HCT116 (cell line): ENCODE data around the gene PRICKLE3. TPM values are rescaled to one million over a fixed set of nuclear protein-coding genes. Genes with fewer than 3 reads are reported as not detected.

ENCODE experiments used
- ATAC-seq: fragments of 200-7000 bp; cut with Tn5 transposase; 2 replicates; pipeline ENCODE4 v1.9.1; 2020; ENCODE audit warnings: mild to moderate bottlenecking, moderate library complexity
- BruUV-seq: library from RNA; stranded (reverse); fragments of 400-500 nt; replicated peaks from 2 replicates; lab custom pipeline; 2021; lab: Mats Ljungman, UMichigan
- CTCF ChIA-PET: fragments of 300-600 bp; sonication (Branson Sonifier 250); formaldehyde crosslinking; loops from one replicate; lab custom pipeline; 2021; ENCODE audit warnings: antibody characterized with exemption; lab: Charles Lee
- POLR2A ChIA-PET: fragments of 300-600, 350-600 bp; sonication (Branson Sonifier 250); formaldehyde crosslinking; loops from one replicate; lab custom pipeline; 2021; ENCODE audit warnings: antibody characterized with exemption; lab: Charles Lee
- RAD21 ChIA-PET, 2 experiments: fragments of 300-600 bp; sonication (Branson Sonifier 250); formaldehyde crosslinking; loops; one replicate each; lab custom pipeline; 2023; ENCODE audit warnings: low total read pairs in 2 of 2; ENCODE audit not compliant: uncharacterized antibody in 2 of 2, unreplicated experiment in 2 of 2, low non-redundant PET in 1 of 2; lab: Charles Lee
- DNase-seq: peaks from one replicate; pipeline ENCODE4 v3.0.0-alpha.2; 2010; ENCODE audit warnings: low read depth, low spot score
- H2AFZ ChIP-seq: fragments of 200-600 bp; shearing (Covaris generic), sonication (generic); 2 replicates; pipeline ENCODE4 v1.6.1; 2017; ENCODE audit warnings: low read depth, mixed run types, mixed read lengths, antibody characterized with exemption, low read length; ENCODE audit not compliant: poor library complexity, severe bottlenecking
- H3K27ac ChIP-seq: 2 replicates; pipeline ENCODE4 v1.5.1; 2012; ENCODE audit warnings: low read depth, low read length
- H3K27me3 ChIP-seq: fragments of 200-600 bp; sonication (generic); 2 replicates; pipeline ENCODE4 v1.6.1; 2016; ENCODE audit warnings: mixed run types, low read length, mixed read lengths; ENCODE audit not compliant: insufficient read depth
- H3K36me3 ChIP-seq, 2 experiments: fragments of 200-500 bp in 1 of 2; fragments of 200-600 bp in 1 of 2; sonication (Bioruptor generic) in 1 of 2; sonication (generic) in 1 of 2; 2 replicates each; pipeline versions ENCODE4 v1.5.1 to v1.6.1; 2014 to 2016; ENCODE audit warnings: low read length in 2 of 2, inconsistent platforms in 1 of 2, mixed read lengths in 1 of 2, mixed run types in 1 of 2; ENCODE audit not compliant: insufficient read depth in 2 of 2, control insufficient read depth in 1 of 2
- H3K4me1 ChIP-seq, 2 experiments: fragments of 200-600 bp in 1 of 2; sonication (generic) in 1 of 2; 2 replicates each; pipeline versions ENCODE4 v1.5.1 to v1.6.1; 2012 to 2017; ENCODE audit warnings: low read length in 2 of 2, inconsistent platforms in 1 of 2, mild to moderate bottlenecking in 1 of 2, mixed read lengths in 1 of 2, mixed run types in 1 of 2, moderate library complexity in 1 of 2; ENCODE audit not compliant: insufficient read depth in 2 of 2, control insufficient read depth in 1 of 2
- H3K4me2 ChIP-seq: fragments of 200-600 bp; sonication (generic); 2 replicates; pipeline ENCODE4 v1.6.1; 2017; ENCODE audit warnings: mixed run types, low read length, mixed read lengths
- H3K4me3 ChIP-seq, 2 experiments: fragments of 200-600 bp in 1 of 2; sonication (generic) in 1 of 2; replicated peaks in 1 of 2; 2 replicates each; pipeline ENCODE4 v1.5.1; 2011 to 2016; ENCODE audit warnings: low read length in 2 of 2, control low read depth in 1 of 2, low read depth in 1 of 2, mild to moderate bottlenecking in 1 of 2, mixed read lengths in 1 of 2, mixed run types in 1 of 2
- H3K79me2 ChIP-seq: fragments of 200-600 bp; sonication (generic); 2 replicates; pipeline ENCODE4 v1.6.1; 2017; ENCODE audit warnings: mild to moderate bottlenecking, mixed run types, low read length, moderate library complexity, mixed read lengths; ENCODE audit not compliant: insufficient read depth
- H3K9ac ChIP-seq: fragments of 200-600 bp; sonication (generic); 2 replicates; pipeline ENCODE4 v1.6.1; 2016; ENCODE audit warnings: low read length, mixed read lengths
- H3K9me2 ChIP-seq: fragments of 200-600 bp; sonication (generic), shearing (Covaris generic); 2 replicates; pipeline ENCODE4 v1.6.1; 2017; ENCODE audit warnings: mixed run types, mild to moderate bottlenecking, moderate library complexity; ENCODE audit not compliant: insufficient read depth
- H3K9me3 ChIP-seq, 2 experiments: fragments of 200-500 bp in 1 of 2; fragments of 200-600 bp in 1 of 2; sonication (Bioruptor generic) in 1 of 2; sonication (generic) in 1 of 2; 2 replicates each; pipeline ENCODE4 v1.6.1; 2014 to 2017; ENCODE audit warnings: low read length in 2 of 2, mixed read lengths in 2 of 2, inconsistent platforms in 1 of 2, low read depth in 1 of 2, mild to moderate bottlenecking in 1 of 2, mixed run types in 1 of 2, moderate library complexity in 1 of 2; ENCODE audit not compliant: control insufficient read depth in 1 of 2, insufficient read depth in 1 of 2
- H4K20me1 ChIP-seq: fragments of 200-600 bp; sonication (generic), shearing (Covaris generic); 2 replicates; pipeline ENCODE4 v1.6.1; 2017; ENCODE audit warnings: mixed run types, mild to moderate bottlenecking, moderate library complexity; ENCODE audit not compliant: insufficient read depth
- ATF3 ChIP-seq: IDR thresholded peaks from 2 replicates; pipeline ENCODE4 v1.6.1; 2012
- CBX3 ChIP-seq: IDR thresholded peaks from 2 replicates; pipeline ENCODE4 v1.6.1; 2012; ENCODE audit warnings: low read depth
- EGR1 ChIP-seq: IDR thresholded peaks from 2 replicates; pipeline ENCODE4 v1.6.1; 2012; ENCODE audit warnings: low read depth
- JUND ChIP-seq: IDR thresholded peaks from 2 replicates; pipeline ENCODE4 v1.6.1; 2012
- POLR2A ChIP-seq: IDR thresholded peaks from 2 replicates; pipeline ENCODE4 v1.7.0; 2011; ENCODE audit warnings: borderline replicate concordance; ENCODE audit not compliant: insufficient read depth, insufficient read length; ENCODE audit errors: extremely low read depth
- POLR2AphosphoS5 ChIP-seq: IDR thresholded peaks from 2 replicates; pipeline ENCODE4 v1.6.1; 2011; ENCODE audit warnings: mild to moderate bottlenecking, low read depth, low read length, moderate library complexity
- SRF ChIP-seq: IDR thresholded peaks from 2 replicates; pipeline ENCODE4 v1.6.1; 2012; ENCODE audit warnings: low read depth
- YY1 ChIP-seq: IDR thresholded peaks from 2 replicates; pipeline ENCODE4 v1.6.1; 2011; ENCODE audit warnings: low read length, low read depth, moderate library complexity, mild to moderate bottlenecking; ENCODE audit not compliant: insufficient replicate concordance; ENCODE audit errors: extremely low read depth
- ZFX ChIP-seq: fragments of 450-650 bp; IDR thresholded peaks from 2 replicates; pipeline ENCODE4 v1.6.1; 2017
- intact Hi-C: fragments of 100-400 bp; cut with micrococcal nuclease; formaldehyde crosslinking; loops from 2 replicates; pipeline ENCODE4 v1.10.0; 2022
- total RNA-seq: library from RNA; stranded (reverse); gene quantifications from one replicate; pipeline ENCODE4 v1.2.1, GENCODE V29; 2021; ENCODE audit not compliant: unreplicated experiment
- TF ChIP-seq, protein P1 (sequence below), 3 experiments: fragments of 200-600 bp in 1 of 3; sonication (generic) in 1 of 3; IDR thresholded peaks in 2 of 3; conservative IDR thresholded peaks in 1 of 3; 2 replicates each; pipeline ENCODE4 v1.5.1; 2012 to 2017; ENCODE audit warnings: low read depth in 2 of 3, low read length in 2 of 3, antibody characterized with exemption in 1 of 3, borderline replicate concordance in 1 of 3, control low read depth in 1 of 3, mild to moderate bottlenecking in 1 of 3, mixed read lengths in 1 of 3, mixed run types in 1 of 3, moderate library complexity in 1 of 3; ENCODE audit not compliant: insufficient read depth in 1 of 3
- TF ChIP-seq, protein P2 (sequence below): IDR thresholded peaks from 2 replicates; pipeline ENCODE4 v1.6.1; 2012

Gene PRICKLE3
- total RNA-seq, 1 experiment from 2014 or later: 27.8 TPM

DNA sequence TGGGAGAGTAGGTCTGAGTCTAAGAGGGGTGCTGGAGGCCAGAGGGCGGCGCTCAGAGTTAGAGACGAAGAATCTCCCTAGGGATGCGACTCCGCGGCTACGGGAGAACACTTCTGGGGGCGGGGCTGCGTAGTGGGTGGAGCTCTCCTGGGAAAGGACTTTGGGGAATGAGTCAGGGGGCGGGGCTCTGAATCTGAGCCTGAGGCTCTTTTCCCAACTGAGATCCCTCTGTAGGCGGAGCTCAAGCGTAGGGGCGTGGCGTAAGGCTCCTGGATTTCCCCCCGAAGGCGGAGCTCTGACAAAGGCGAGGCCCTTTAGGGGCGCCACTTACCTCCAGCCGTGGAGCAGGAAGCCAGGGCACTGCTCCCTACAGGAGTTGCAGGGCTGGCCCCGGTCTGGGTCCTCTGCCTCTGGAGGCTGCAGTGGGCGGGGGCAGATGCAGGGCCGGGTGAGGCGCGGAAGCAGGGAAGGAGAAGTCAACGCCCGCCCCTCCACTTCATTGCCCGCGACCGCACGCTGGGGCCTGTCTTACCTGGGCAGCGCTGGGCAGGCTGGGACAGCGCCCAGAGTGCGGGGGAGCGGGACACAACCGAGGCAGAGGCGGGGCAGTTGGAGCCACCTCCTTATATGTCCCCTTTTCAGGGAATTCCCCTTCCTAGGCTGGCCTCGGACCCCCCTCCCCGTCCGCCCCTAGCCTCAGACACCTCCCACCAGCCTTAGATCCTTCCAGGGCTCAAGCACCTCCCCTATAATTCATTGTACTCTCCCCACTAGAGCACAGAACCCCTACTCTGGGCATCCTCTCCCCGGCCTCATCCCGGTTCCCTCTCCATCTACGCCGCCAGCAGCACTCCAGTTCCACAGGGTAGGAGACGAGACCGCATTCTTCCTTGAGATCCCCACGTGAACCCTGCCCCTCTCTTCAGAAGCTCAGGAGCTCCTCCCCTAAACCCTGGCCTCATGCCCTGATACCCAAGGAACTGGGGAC is 1.6 kb downstream of the PRICKLE3 start:
- TF ChIP-seq ZFX (no peak), CBX3 (no peak), YY1 (no peak), JUND (no peak), POLR2A (peak; percentile 57), SRF (no peak), ATF3 (no peak), POLR2AphosphoS5 (peak; percentile 86), EGR1 (no peak)
- TF ChIP-seq, protein P1, sequence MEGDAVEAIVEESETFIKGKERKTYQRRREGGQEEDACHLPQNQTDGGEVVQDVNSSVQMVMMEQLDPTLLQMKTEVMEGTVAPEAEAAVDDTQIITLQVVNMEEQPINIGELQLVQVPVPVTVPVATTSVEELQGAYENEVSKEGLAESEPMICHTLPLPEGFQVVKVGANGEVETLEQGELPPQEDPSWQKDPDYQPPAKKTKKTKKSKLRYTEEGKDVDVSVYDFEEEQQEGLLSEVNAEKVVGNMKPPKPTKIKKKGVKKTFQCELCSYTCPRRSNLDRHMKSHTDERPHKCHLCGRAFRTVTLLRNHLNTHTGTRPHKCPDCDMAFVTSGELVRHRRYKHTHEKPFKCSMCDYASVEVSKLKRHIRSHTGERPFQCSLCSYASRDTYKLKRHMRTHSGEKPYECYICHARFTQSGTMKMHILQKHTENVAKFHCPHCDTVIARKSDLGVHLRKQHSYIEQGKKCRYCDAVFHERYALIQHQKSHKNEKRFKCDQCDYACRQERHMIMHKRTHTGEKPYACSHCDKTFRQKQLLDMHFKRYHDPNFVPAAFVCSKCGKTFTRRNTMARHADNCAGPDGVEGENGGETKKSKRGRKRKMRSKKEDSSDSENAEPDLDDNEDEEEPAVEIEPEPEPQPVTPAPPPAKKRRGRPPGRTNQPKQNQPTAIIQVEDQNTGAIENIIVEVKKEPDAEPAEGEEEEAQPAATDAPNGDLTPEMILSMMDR (IDR thresholded peaks at IDR 0.05 in 2 of 3, conservative IDR thresholded peaks at IDR 0.05 in 1 of 3; ENCODE audit: borderline replicate concordance in 1 of 3, insufficient read depth in 1 of 3, low read depth in 2 of 3, low read length in 2 of 3): no peak
- TF ChIP-seq, protein P2, sequence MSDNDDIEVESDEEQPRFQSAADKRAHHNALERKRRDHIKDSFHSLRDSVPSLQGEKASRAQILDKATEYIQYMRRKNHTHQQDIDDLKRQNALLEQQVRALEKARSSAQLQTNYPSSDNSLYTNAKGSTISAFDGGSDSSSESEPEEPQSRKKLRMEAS: no peak
- TF ChIP-seq, all 23 proteins: peak for 2
- Histone ChIP-seq H2AFZ (no peak overlapping the region), H3K36me3 (peaks cover 3 to 8% of the 10 kb centered on the region in 2 experiments; a peak in 3 of 4 replicates), H3K79me2 (peaks cover 24% of the 10 kb centered on the region), H3K9me3 (no peaks in the 10 kb centered on the region), H3K4me1 (peaks cover 12 to 34% of the 10 kb centered on the region in 2 experiments), H3K9me2 (no peaks in the 10 kb centered on the region), H3K27me3 (no peaks in the 10 kb centered on the region), H3K9ac (peak overlapping the region; percentile 82), H3K4me3 (peak overlapping the region; percentile 71 to 81), H4K20me1 (no peaks in the 10 kb centered on the region), H3K27ac (peak overlapping the region; percentile 84), H3K4me2 (peak overlapping the region; percentile 89)
- ChIA-PET CTCF (interaction anchor here (0.9 to 1.4 kb wide), 4 partner anchors 8 to 29 kb away, joined by 3 to 8 read pairs (median 4); no protein-coding TSS in a partner anchor), RAD21 (interaction anchor here (0.5 to 0.7 kb wide), 2 partner anchors 51 to 63 kb away, joined by 3 to 6 read pairs; no protein-coding TSS in a partner anchor), POLR2A (interaction anchor here (0.6 to 1.3 kb wide), 6 partner anchors 8 to 84 kb away, joined by 3 to 9 read pairs (median 4); partner anchors contain the start of gene PLP2)
- DNase-seq (peak; percentile 86), ATAC-seq (peak; percentile 81)
- BruUV-seq: no TSS peak
- intact Hi-C loops: no loop called here
